A549 treated with ZK216348 at 1 μM for 4 hours (cell line): Measurements from ENCODE around the gene ZFP57. TPM values are rescaled to one million over a fixed set of nuclear protein-coding genes. Genes with fewer than 3 reads are reported as not detected.

Experiments used
- total RNA-seq: library from RNA; stranded (reverse); fragments of 200-300 nt; extraction: Qiagen RNA extraction; gene quantifications from 5 replicates; pipeline ENCODE4 v1.2.3, GENCODE V29; 2022; ENCODE audit warnings: low read depth

Gene ZFP57
- total RNA-seq = not detected in 5 replicates

GRCh38 chr6:29680904-29681303, at the start of gene ZFP57:
TSS of gene ZFP57 (minus strand) at chr6:29681152. CDS start at chr6:29677003, 4,149 bp downstream.

GRCh38 chr6:29723262-29723665, 42.3 kb upstream of the ZFP57 start, which contains the start of gene HLA-F:
TSS of gene HLA-F (plus strand) at chr6:29723434. CDS start at chr6:29723464, 30 bp downstream.

DNA sequence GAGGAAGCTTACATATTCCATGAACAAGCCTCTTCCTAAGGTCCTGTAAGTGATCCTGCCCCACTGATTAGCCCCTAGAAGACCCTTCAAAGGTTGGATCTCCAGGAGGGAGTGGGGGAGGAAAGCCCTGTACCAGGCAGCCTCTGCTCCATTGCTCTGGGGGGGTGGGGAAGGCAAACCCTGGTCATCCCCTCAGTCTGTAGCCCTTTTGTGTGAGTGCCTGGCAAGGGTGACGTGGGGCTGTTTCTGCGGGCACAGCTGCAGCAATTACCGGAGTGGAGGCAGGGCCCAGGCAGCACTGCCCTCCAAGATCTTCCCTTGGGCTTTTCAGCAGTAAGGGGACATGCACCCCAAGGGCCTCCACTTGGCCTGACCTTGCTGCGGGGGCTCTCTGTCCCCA, 24.2 kb downstream of the ZFP57 start, which contains the start of gene MOG:
Gene MOG (plus strand): TSS at position 295 of the 400 bp plus-strand sequence. CDS start 118 bp downstream, outside the sequence.

GRCh38 chr6:29632789-29633533, 48.0 kb downstream of the ZFP57 start, which contains the start of gene GABBR1:
TSS of gene GABBR1 (minus strand) at chr6:29633183. CDS start at chr6:29632385, 798 bp downstream.

Other genes with a start within 250 kb of the ZFP57 start
- not detected in 5 replicates for gene OR10C1, start 241.8 kb downstream of the ZFP57 start, total RNA-seq
- not detected in 5 replicates for gene OR11A1, start 224.1 kb downstream of the ZFP57 start, total RNA-seq
- gene OR2H1, start 224.0 kb downstream of the ZFP57 start, total RNA-seq = not detected in 5 replicates
- not detected in 5 replicates for gene MAS1L, start 193.2 kb downstream of the ZFP57 start, total RNA-seq
- 0.35 to 0.74 TPM (median 0.53 TPM) in 5 replicates for gene UBD, start 121.4 kb downstream of the ZFP57 start, total RNA-seq
- not detected in 5 replicates for gene OR2H2, start 96.0 kb downstream of the ZFP57 start, total RNA-seq
- 3.7 to 8.2 TPM (median 5.7 TPM) in 5 replicates for gene GABBR1, start 48.0 kb downstream of the ZFP57 start, total RNA-seq
- gene MOG, start 24.1 kb downstream of the ZFP57 start, total RNA-seq = not detected in 5 replicates
- 2.5 to 7.5 TPM (median 4.9 TPM) in 5 replicates for gene HLA-F, start 42.3 kb upstream of the ZFP57 start, total RNA-seq
- not detected in 5 replicates for gene HLA-G, start 146.7 kb upstream of the ZFP57 start, total RNA-seq